ENCODE measurements around the gene FGD1. TPM values are rescaled to one million over a fixed set of nuclear protein-coding genes. Genes with fewer than 3 reads are reported as not detected.

The FGD1 gene
- total RNA-seq, 1 experiment from 2014 or later: 5.8 TPM

DNA sequence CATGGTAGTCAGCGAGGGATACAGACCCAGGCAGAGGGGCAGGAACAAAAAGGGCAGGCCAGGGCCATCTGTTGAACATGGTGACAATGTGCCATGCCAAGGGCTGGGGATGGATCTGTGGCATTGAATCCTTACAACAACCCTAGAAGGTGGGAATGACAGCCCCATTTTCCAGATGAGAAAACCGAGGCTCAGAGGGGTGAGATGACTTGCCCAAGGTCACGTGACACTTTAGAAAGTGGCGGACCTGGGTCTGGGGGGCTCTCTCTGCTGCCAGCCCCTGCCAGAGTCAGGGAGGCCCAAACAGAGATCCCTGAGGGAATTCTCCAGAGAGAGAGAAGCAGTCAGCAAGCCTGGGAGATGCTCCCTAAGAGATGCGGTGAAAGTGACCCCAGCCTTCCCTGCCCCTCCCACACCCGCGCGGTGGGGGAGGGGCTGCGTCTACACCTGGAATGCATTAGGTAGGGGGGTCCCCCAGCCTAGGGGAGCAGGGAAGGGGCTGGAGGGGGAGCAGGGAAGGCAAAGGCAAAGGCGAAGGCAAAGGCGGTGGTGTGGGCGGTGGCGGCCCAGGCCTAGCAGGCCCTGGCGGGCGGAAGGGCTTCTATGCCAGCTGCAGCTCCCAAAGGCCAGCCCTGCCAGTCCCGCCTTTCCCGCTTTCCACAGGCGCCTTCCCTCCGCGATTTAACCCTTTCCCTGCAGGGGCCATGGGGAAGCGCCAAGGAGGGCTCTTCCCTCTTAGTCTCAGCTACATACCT lies 13.0 kb downstream of the FGD1 start:
- intact Hi-C loops (cut with micrococcal nuclease): no loop called here
- CTCF ChIA-PET: no interaction called here

More for the DNA sequence above, 13.0 kb downstream of the FGD1 start:
- ChIA-PET RAD21 (ENCODE audit: low non-redundant PET in 1 of 2, low total read pairs in 2 of 2, uncharacterized antibody in 2 of 2, unreplicated experiment in 2 of 2) (no interaction called here), POLR2A (no interaction called here)
- Histone ChIP-seq H3K9me2 (ENCODE audit: insufficient read depth) (no peaks in the 10 kb centered on the region), H3K79me2 (ENCODE audit: insufficient read depth, low read length) (no peaks in the 10 kb centered on the region), H3K4me1 (ENCODE audit: control insufficient read depth in 1 of 2, insufficient read depth in 2 of 2, low read length in 2 of 2) (peaks cover 5 to 12% of the 10 kb centered on the region in 2 experiments; a peak in 3 of 4 replicates), H3K27ac (ENCODE audit: low read depth, low read length) (no peak overlapping the region), H2AFZ (ENCODE audit: low read depth, low read length, poor library complexity, severe bottlenecking) (no peak overlapping the region), H3K27me3 (ENCODE audit: insufficient read depth, low read length) (no peaks in the 10 kb centered on the region), H3K4me3 (replicated peaks in 1 of 2; ENCODE audit: low read depth in 1 of 2, low read length in 2 of 2) (no peak overlapping the region), H3K4me2 (ENCODE audit: low read length) (peak overlapping the region; percentile 39; the same call in 1 of the 2 replicates), H4K20me1 (ENCODE audit: insufficient read depth) (no peaks in the 10 kb centered on the region), H3K36me3 (ENCODE audit: control insufficient read depth in 1 of 2, insufficient read depth in 2 of 2, low read length in 2 of 2) (no peaks in the 10 kb centered on the region), H3K9ac (ENCODE audit: low read length) (no peak overlapping the region), H3K9me3 (ENCODE audit: control insufficient read depth in 1 of 2, insufficient read depth in 1 of 2, low read depth in 1 of 2, low read length in 2 of 2) (no peaks in the 10 kb centered on the region)
- no peak for TF ChIP-seq ZNF274 (IDR thresholded peaks at IDR 0.05; ENCODE audit: low read depth, low read length)
- TF ChIP-seq ELF1 (IDR thresholded peaks at IDR 0.05; ENCODE audit: borderline replicate concordance, low read depth): no peak
- no peak for TF ChIP-seq SIN3A (IDR thresholded peaks at IDR 0.05; ENCODE audit: low read depth)
- no peak for TF ChIP-seq POLR2AphosphoS5 (IDR thresholded peaks at IDR 0.05; ENCODE audit: low read depth, low read length)
- TF ChIP-seq, protein P1, sequence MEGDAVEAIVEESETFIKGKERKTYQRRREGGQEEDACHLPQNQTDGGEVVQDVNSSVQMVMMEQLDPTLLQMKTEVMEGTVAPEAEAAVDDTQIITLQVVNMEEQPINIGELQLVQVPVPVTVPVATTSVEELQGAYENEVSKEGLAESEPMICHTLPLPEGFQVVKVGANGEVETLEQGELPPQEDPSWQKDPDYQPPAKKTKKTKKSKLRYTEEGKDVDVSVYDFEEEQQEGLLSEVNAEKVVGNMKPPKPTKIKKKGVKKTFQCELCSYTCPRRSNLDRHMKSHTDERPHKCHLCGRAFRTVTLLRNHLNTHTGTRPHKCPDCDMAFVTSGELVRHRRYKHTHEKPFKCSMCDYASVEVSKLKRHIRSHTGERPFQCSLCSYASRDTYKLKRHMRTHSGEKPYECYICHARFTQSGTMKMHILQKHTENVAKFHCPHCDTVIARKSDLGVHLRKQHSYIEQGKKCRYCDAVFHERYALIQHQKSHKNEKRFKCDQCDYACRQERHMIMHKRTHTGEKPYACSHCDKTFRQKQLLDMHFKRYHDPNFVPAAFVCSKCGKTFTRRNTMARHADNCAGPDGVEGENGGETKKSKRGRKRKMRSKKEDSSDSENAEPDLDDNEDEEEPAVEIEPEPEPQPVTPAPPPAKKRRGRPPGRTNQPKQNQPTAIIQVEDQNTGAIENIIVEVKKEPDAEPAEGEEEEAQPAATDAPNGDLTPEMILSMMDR (IDR thresholded peaks at IDR 0.05 in 2 of 3, conservative IDR thresholded peaks at IDR 0.05 in 1 of 3; ENCODE audit: borderline replicate concordance in 1 of 3, insufficient read depth in 1 of 3, low read depth in 2 of 3, low read length in 2 of 3): no peak
- no peak for TF ChIP-seq CBX3 (IDR thresholded peaks at IDR 0.05; ENCODE audit: low read depth)
- TF ChIP-seq EGR1 (IDR thresholded peaks at IDR 0.05; ENCODE audit: low read depth): no peak
- no peak for TF ChIP-seq CEBPB (IDR thresholded peaks at IDR 0.05; ENCODE audit: low read depth)
- no peak for TF ChIP-seq SP1 (IDR thresholded peaks at IDR 0.05; ENCODE audit: low read depth)
- TF ChIP-seq, protein P2, sequence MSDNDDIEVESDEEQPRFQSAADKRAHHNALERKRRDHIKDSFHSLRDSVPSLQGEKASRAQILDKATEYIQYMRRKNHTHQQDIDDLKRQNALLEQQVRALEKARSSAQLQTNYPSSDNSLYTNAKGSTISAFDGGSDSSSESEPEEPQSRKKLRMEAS (IDR thresholded peaks at IDR 0.05): no peak
- ATAC-seq (no peak), DNase-seq (ENCODE audit: low read depth, low spot score) (no peak)
- BruUV-seq (replicated peaks): no TSS peak
